H9 (cell line): ENCODE measurements around the gene SPP1. TPM values are rescaled to one million over a fixed set of nuclear protein-coding genes. Genes with fewer than 3 reads are reported as not detected.

Experiments used
- DNase-seq: peaks from one replicate; pipeline ENCODE4 v3.0.0-alpha.2; 2017
- H2AFZ ChIP-seq: one replicate; pipeline ENCODE4 v1.6.1; 2013; ENCODE audit warnings: mild to moderate bottlenecking, low read length, control low read depth, moderate library complexity
- H2AK5ac ChIP-seq: 2 replicates; pipeline ENCODE4 v1.6.1; 2013; ENCODE audit warnings: low read length, control low read depth, mixed read lengths; ENCODE audit not compliant: insufficient read length
- H2BK120ac ChIP-seq: one replicate; pipeline ENCODE4 v1.6.1; 2013; ENCODE audit warnings: low read depth, mild to moderate bottlenecking, low read length, control low read depth, inconsistent platforms; ENCODE audit not compliant: poor library complexity, severe bottlenecking
- H2BK12ac ChIP-seq: 2 replicates; pipeline ENCODE4 v1.6.1; 2013; ENCODE audit warnings: low read length, control low read depth, mixed read lengths, low read depth; ENCODE audit not compliant: insufficient read length
- H2BK15ac ChIP-seq: 2 replicates; pipeline ENCODE4 v1.6.1; 2013; ENCODE audit warnings: low read depth, low read length, control low read depth
- H2BK20ac ChIP-seq: one replicate; pipeline ENCODE4 v1.6.1; 2013; ENCODE audit warnings: low read depth, mild to moderate bottlenecking, low read length, control low read depth, inconsistent platforms; ENCODE audit not compliant: poor library complexity, severe bottlenecking
- H2BK5ac ChIP-seq: 2 replicates; pipeline ENCODE4 v1.6.1; 2013; ENCODE audit warnings: low read length, control low read depth, mixed read lengths; ENCODE audit not compliant: insufficient read length
- H3K14ac ChIP-seq: 2 replicates; pipeline ENCODE4 v1.6.1; 2013; ENCODE audit warnings: low read length, control low read depth; ENCODE audit not compliant: insufficient read depth
- H3K18ac ChIP-seq: 2 replicates; pipeline ENCODE4 v1.6.1; 2013; ENCODE audit warnings: low read depth, mild to moderate bottlenecking, mixed read lengths, low read length, control low read depth; ENCODE audit not compliant: insufficient read length
- H3K23ac ChIP-seq: 2 replicates; pipeline ENCODE4 v1.6.1; 2013; ENCODE audit warnings: low read length, control low read depth, mixed read lengths, low read depth; ENCODE audit not compliant: insufficient read length
- H3K23me2 ChIP-seq: 2 replicates; pipeline ENCODE4 v1.6.1; 2013; ENCODE audit warnings: low read depth, mild to moderate bottlenecking, mixed read lengths, low read length, control low read depth; ENCODE audit not compliant: insufficient read length, poor library complexity, severe bottlenecking
- H3K27ac ChIP-seq: 2 replicates; pipeline ENCODE4 v1.5.1; 2013; ENCODE audit warnings: low read length, control low read depth, mixed read lengths, low read depth; ENCODE audit not compliant: insufficient read length
- H3K27me3 ChIP-seq: 2 replicates; pipeline ENCODE4 v1.6.1; 2013; ENCODE audit warnings: low read length, control low read depth, inconsistent platforms; ENCODE audit not compliant: insufficient read depth
- H3K4ac ChIP-seq: 2 replicates; pipeline ENCODE4 v1.6.1; 2013; ENCODE audit warnings: low read depth, mild to moderate bottlenecking, control low read depth, inconsistent platforms, low read length, moderate library complexity
- H3K4me1 ChIP-seq: 2 replicates; pipeline ENCODE4 v1.6.1; 2013; ENCODE audit warnings: low read length, control low read depth, inconsistent platforms; ENCODE audit not compliant: insufficient read depth
- H3K4me2 ChIP-seq: 2 replicates; pipeline ENCODE4 v1.6.1; 2013; ENCODE audit warnings: low read length, control low read depth, mixed read lengths; ENCODE audit not compliant: insufficient read length, insufficient read depth
- H3K56ac ChIP-seq: 2 replicates; pipeline ENCODE4 v1.6.1; 2013; ENCODE audit warnings: low read depth, mild to moderate bottlenecking, mixed read lengths, low read length, control low read depth; ENCODE audit not compliant: insufficient read length
- H3K79me1 ChIP-seq: 2 replicates; pipeline ENCODE4 v1.6.1; 2013; ENCODE audit warnings: low read depth, mild to moderate bottlenecking, moderate library complexity, low read length, control low read depth, inconsistent platforms; ENCODE audit not compliant: insufficient read depth, poor library complexity, severe bottlenecking
- H3K79me2 ChIP-seq: 2 replicates; pipeline ENCODE4 v1.6.1; 2013; ENCODE audit warnings: low read length, control low read depth, inconsistent platforms; ENCODE audit not compliant: insufficient read depth
- H3K9ac ChIP-seq: 2 replicates; pipeline ENCODE4 v1.6.1; 2013; ENCODE audit warnings: low read length, control low read depth, mixed read lengths; ENCODE audit not compliant: insufficient read length; ENCODE audit errors: extremely low read depth
- H3K9me3 ChIP-seq: one replicate; pipeline ENCODE4 v1.6.1; 2013; ENCODE audit warnings: low read depth, low read length, inconsistent platforms; ENCODE audit not compliant: control insufficient read depth
- H3T11ph ChIP-seq: one replicate; pipeline ENCODE4 v1.6.1; 2013; ENCODE audit warnings: mild to moderate bottlenecking, low read length, control low read depth, inconsistent platforms
- H4K20me1 ChIP-seq: one replicate; pipeline ENCODE4 v1.6.1; 2013; ENCODE audit not compliant: control insufficient read depth, insufficient read length, insufficient read depth
- H4K5ac ChIP-seq: 2 replicates; pipeline ENCODE4 v1.6.1; 2013; ENCODE audit warnings: low read depth, mild to moderate bottlenecking, mixed read lengths, low read length, control low read depth; ENCODE audit not compliant: insufficient read length
- H4K8ac ChIP-seq: replicated peaks from 2 replicates; pipeline ENCODE4 v1.6.1; 2013; ENCODE audit warnings: low read length, control low read depth, mixed read lengths, low read depth; ENCODE audit not compliant: insufficient read length
- H4K91ac ChIP-seq: 2 replicates; pipeline ENCODE4 v1.6.1; 2013; ENCODE audit warnings: low read depth, mild to moderate bottlenecking, moderate library complexity, mixed read lengths, low read length, control low read depth; ENCODE audit not compliant: insufficient read length
- H3K27ac Mint-ChIP-seq, 3 experiments: 2 replicates in 2 of 3; 3 replicates in 1 of 3; pipeline ENCODE4 v1.8.0; 2020 to 2021; ENCODE audit warnings: mixed read lengths in 3 of 3, mild to moderate bottlenecking in 1 of 3, moderate library complexity in 1 of 3
- H3K27me3 Mint-ChIP-seq: 2 replicates; pipeline ENCODE4 v1.8.0; 2021; ENCODE audit warnings: low read depth, mild to moderate bottlenecking, moderate library complexity, mixed read lengths
- H3K36me3 Mint-ChIP-seq, 3 experiments: 2 replicates in 2 of 3; 3 replicates in 1 of 3; pipeline ENCODE4 v1.8.0; 2020 to 2021; ENCODE audit warnings: low read depth in 3 of 3, mixed read lengths in 3 of 3; ENCODE audit not compliant: insufficient read depth in 1 of 3
- H3K4me1 Mint-ChIP-seq, 2 experiments: 2 replicates each; pipeline ENCODE4 v1.8.0; 2020; ENCODE audit warnings: mixed read lengths in 2 of 2
- H3K4me3 Mint-ChIP-seq, 2 experiments: 2 replicates in 1 of 2; 3 replicates in 1 of 2; pipeline ENCODE4 v1.8.0; 2020 to 2021; ENCODE audit warnings: mild to moderate bottlenecking in 2 of 2, mixed read lengths in 2 of 2, moderate library complexity in 1 of 2
- H3K9me3 Mint-ChIP-seq, 2 experiments: 2 replicates in 1 of 2; 3 replicates in 1 of 2; pipeline ENCODE4 v1.8.0; 2020; ENCODE audit warnings: mild to moderate bottlenecking in 2 of 2, mixed read lengths in 2 of 2, moderate library complexity in 1 of 2
- WGBS: extraction: QIAGEN DNeasy Blood & Tissue Kit; methylation state at CpG from one replicate; pipeline ENCODE4 v1.1.7; 2013; ENCODE audit warnings: missing lambda C conversion rate, low lambda C conversion rate, mixed read lengths; ENCODE audit not compliant: insufficient read length; ENCODE audit errors: extremely low coverage; 5-methylcytosine and 5-hydroxymethylcytosine counted together
- total RNA-seq: library from RNA; stranded (reverse); gene quantifications from 2 replicates; pipeline ENCODE4 v1.2.1, GENCODE V29; 2021
- TF ChIP-seq, protein P1 (sequence below): fragments of 200-600 bp; sonication (generic); conservative IDR thresholded peaks from 3 replicates; pipeline ENCODE4 v1.8.0; 2021; ENCODE audit warnings: antibody characterized with exemption, mild to moderate bottlenecking

The SPP1 gene
- total RNA-seq, 1 experiment from 2014 or later, result 13.2 TPM

GRCh38 chr4:87962398-87963146, 12.9 kb upstream of the SPP1 start:
- H3K4me3 Mint-ChIP-seq, result no peak overlapping the region
- no peak overlapping the region for H2AK5ac ChIP-seq
- H3K79me2 ChIP-seq, result no peaks in the 10 kb centered on the region
- H3K27ac Mint-ChIP-seq, result no peak overlapping the region
- H3K4me1 Mint-ChIP-seq, result no peaks in the 10 kb centered on the region
- H3T11ph ChIP-seq, result no peak overlapping the region
- H3K27ac ChIP-seq, result no peak overlapping the region
- H3K4me2 ChIP-seq, result no peak overlapping the region
- no peaks in the 10 kb centered on the region for H3K79me1 ChIP-seq
- no peak overlapping the region for H4K91ac ChIP-seq
- no peaks in the 10 kb centered on the region for H3K36me3 Mint-ChIP-seq
- H2BK5ac ChIP-seq, result no peak overlapping the region
- H2BK20ac ChIP-seq, result no peak overlapping the region
- H3K9me3 ChIP-seq, result no peaks in the 10 kb centered on the region
- WGBS, result no CpG with 5 or more reads among the region's 5 CpGs
- no peak overlapping the region for H3K23ac ChIP-seq
- no peak overlapping the region for H3K18ac ChIP-seq
- no peak overlapping the region for H2BK120ac ChIP-seq
- H2BK12ac ChIP-seq, result no peak overlapping the region
- H2BK15ac ChIP-seq, result no peak overlapping the region
- TF ChIP-seq, protein P1, sequence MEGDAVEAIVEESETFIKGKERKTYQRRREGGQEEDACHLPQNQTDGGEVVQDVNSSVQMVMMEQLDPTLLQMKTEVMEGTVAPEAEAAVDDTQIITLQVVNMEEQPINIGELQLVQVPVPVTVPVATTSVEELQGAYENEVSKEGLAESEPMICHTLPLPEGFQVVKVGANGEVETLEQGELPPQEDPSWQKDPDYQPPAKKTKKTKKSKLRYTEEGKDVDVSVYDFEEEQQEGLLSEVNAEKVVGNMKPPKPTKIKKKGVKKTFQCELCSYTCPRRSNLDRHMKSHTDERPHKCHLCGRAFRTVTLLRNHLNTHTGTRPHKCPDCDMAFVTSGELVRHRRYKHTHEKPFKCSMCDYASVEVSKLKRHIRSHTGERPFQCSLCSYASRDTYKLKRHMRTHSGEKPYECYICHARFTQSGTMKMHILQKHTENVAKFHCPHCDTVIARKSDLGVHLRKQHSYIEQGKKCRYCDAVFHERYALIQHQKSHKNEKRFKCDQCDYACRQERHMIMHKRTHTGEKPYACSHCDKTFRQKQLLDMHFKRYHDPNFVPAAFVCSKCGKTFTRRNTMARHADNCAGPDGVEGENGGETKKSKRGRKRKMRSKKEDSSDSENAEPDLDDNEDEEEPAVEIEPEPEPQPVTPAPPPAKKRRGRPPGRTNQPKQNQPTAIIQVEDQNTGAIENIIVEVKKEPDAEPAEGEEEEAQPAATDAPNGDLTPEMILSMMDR, result no peak
- no peaks in the 10 kb centered on the region for H3K23me2 ChIP-seq
- H4K8ac ChIP-seq, result no peak overlapping the region
- no peaks in the 10 kb centered on the region; a peak in 1 of 5 replicates for H3K9me3 Mint-ChIP-seq
- no peak overlapping the region for H2AFZ ChIP-seq
- H3K14ac ChIP-seq, result no peak overlapping the region
- no peaks in the 10 kb centered on the region for H3K27me3 ChIP-seq
- H4K5ac ChIP-seq, result no peak overlapping the region
- no peak overlapping the region for H3K4ac ChIP-seq
- no peaks in the 10 kb centered on the region for H3K4me1 ChIP-seq
- H4K20me1 ChIP-seq, result no peaks in the 10 kb centered on the region
- H3K56ac ChIP-seq, result no peak overlapping the region
- no peak for DNase-seq
- peaks cover 8% of the 10 kb centered on the region for H3K27me3 Mint-ChIP-seq
- H3K9ac ChIP-seq, result no peak overlapping the region
